H9 (cell line): ENCODE measurements around the gene GPI. TPM values are rescaled to one million over a fixed set of nuclear protein-coding genes. Genes with fewer than 3 reads are reported as not detected.

Source experiments
- DNase-seq: peaks from one replicate; pipeline ENCODE4 v3.0.0-alpha.2; 2017
- H2AFZ ChIP-seq: one replicate; pipeline ENCODE4 v1.6.1; 2013; ENCODE audit warnings: mild to moderate bottlenecking, low read length, control low read depth, moderate library complexity
- H2AK5ac ChIP-seq: 2 replicates; pipeline ENCODE4 v1.6.1; 2013; ENCODE audit warnings: low read length, control low read depth, mixed read lengths; ENCODE audit not compliant: insufficient read length
- H2BK120ac ChIP-seq: one replicate; pipeline ENCODE4 v1.6.1; 2013; ENCODE audit warnings: low read depth, mild to moderate bottlenecking, low read length, control low read depth, inconsistent platforms; ENCODE audit not compliant: poor library complexity, severe bottlenecking
- H2BK12ac ChIP-seq: 2 replicates; pipeline ENCODE4 v1.6.1; 2013; ENCODE audit warnings: low read length, control low read depth, mixed read lengths, low read depth; ENCODE audit not compliant: insufficient read length
- H2BK15ac ChIP-seq: 2 replicates; pipeline ENCODE4 v1.6.1; 2013; ENCODE audit warnings: low read depth, low read length, control low read depth
- H2BK20ac ChIP-seq: one replicate; pipeline ENCODE4 v1.6.1; 2013; ENCODE audit warnings: low read depth, mild to moderate bottlenecking, low read length, control low read depth, inconsistent platforms; ENCODE audit not compliant: poor library complexity, severe bottlenecking
- H2BK5ac ChIP-seq: 2 replicates; pipeline ENCODE4 v1.6.1; 2013; ENCODE audit warnings: low read length, control low read depth, mixed read lengths; ENCODE audit not compliant: insufficient read length
- H3K14ac ChIP-seq: 2 replicates; pipeline ENCODE4 v1.6.1; 2013; ENCODE audit warnings: low read length, control low read depth; ENCODE audit not compliant: insufficient read depth
- H3K18ac ChIP-seq: 2 replicates; pipeline ENCODE4 v1.6.1; 2013; ENCODE audit warnings: low read depth, mild to moderate bottlenecking, mixed read lengths, low read length, control low read depth; ENCODE audit not compliant: insufficient read length
- H3K23ac ChIP-seq: 2 replicates; pipeline ENCODE4 v1.6.1; 2013; ENCODE audit warnings: low read length, control low read depth, mixed read lengths, low read depth; ENCODE audit not compliant: insufficient read length
- H3K23me2 ChIP-seq: 2 replicates; pipeline ENCODE4 v1.6.1; 2013; ENCODE audit warnings: low read depth, mild to moderate bottlenecking, mixed read lengths, low read length, control low read depth; ENCODE audit not compliant: insufficient read length, poor library complexity, severe bottlenecking
- H3K27ac ChIP-seq: 2 replicates; pipeline ENCODE4 v1.5.1; 2013; ENCODE audit warnings: low read length, control low read depth, mixed read lengths, low read depth; ENCODE audit not compliant: insufficient read length
- H3K27me3 ChIP-seq: 2 replicates; pipeline ENCODE4 v1.6.1; 2013; ENCODE audit warnings: low read length, control low read depth, inconsistent platforms; ENCODE audit not compliant: insufficient read depth
- H3K4ac ChIP-seq: 2 replicates; pipeline ENCODE4 v1.6.1; 2013; ENCODE audit warnings: low read depth, mild to moderate bottlenecking, control low read depth, inconsistent platforms, low read length, moderate library complexity
- H3K4me1 ChIP-seq: 2 replicates; pipeline ENCODE4 v1.6.1; 2013; ENCODE audit warnings: low read length, control low read depth, inconsistent platforms; ENCODE audit not compliant: insufficient read depth
- H3K4me2 ChIP-seq: 2 replicates; pipeline ENCODE4 v1.6.1; 2013; ENCODE audit warnings: low read length, control low read depth, mixed read lengths; ENCODE audit not compliant: insufficient read length, insufficient read depth
- H3K56ac ChIP-seq: 2 replicates; pipeline ENCODE4 v1.6.1; 2013; ENCODE audit warnings: low read depth, mild to moderate bottlenecking, mixed read lengths, low read length, control low read depth; ENCODE audit not compliant: insufficient read length
- H3K79me1 ChIP-seq: 2 replicates; pipeline ENCODE4 v1.6.1; 2013; ENCODE audit warnings: low read depth, mild to moderate bottlenecking, moderate library complexity, low read length, control low read depth, inconsistent platforms; ENCODE audit not compliant: insufficient read depth, poor library complexity, severe bottlenecking
- H3K79me2 ChIP-seq: 2 replicates; pipeline ENCODE4 v1.6.1; 2013; ENCODE audit warnings: low read length, control low read depth, inconsistent platforms; ENCODE audit not compliant: insufficient read depth
- H3K9ac ChIP-seq: 2 replicates; pipeline ENCODE4 v1.6.1; 2013; ENCODE audit warnings: low read length, control low read depth, mixed read lengths; ENCODE audit not compliant: insufficient read length; ENCODE audit errors: extremely low read depth
- H3K9me3 ChIP-seq: one replicate; pipeline ENCODE4 v1.6.1; 2013; ENCODE audit warnings: low read depth, low read length, inconsistent platforms; ENCODE audit not compliant: control insufficient read depth
- H3T11ph ChIP-seq: one replicate; pipeline ENCODE4 v1.6.1; 2013; ENCODE audit warnings: mild to moderate bottlenecking, low read length, control low read depth, inconsistent platforms
- H4K20me1 ChIP-seq: one replicate; pipeline ENCODE4 v1.6.1; 2013; ENCODE audit not compliant: control insufficient read depth, insufficient read length, insufficient read depth
- H4K5ac ChIP-seq: 2 replicates; pipeline ENCODE4 v1.6.1; 2013; ENCODE audit warnings: low read depth, mild to moderate bottlenecking, mixed read lengths, low read length, control low read depth; ENCODE audit not compliant: insufficient read length
- H4K8ac ChIP-seq: replicated peaks from 2 replicates; pipeline ENCODE4 v1.6.1; 2013; ENCODE audit warnings: low read length, control low read depth, mixed read lengths, low read depth; ENCODE audit not compliant: insufficient read length
- H4K91ac ChIP-seq: 2 replicates; pipeline ENCODE4 v1.6.1; 2013; ENCODE audit warnings: low read depth, mild to moderate bottlenecking, moderate library complexity, mixed read lengths, low read length, control low read depth; ENCODE audit not compliant: insufficient read length
- H3K27ac Mint-ChIP-seq, 3 experiments: 2 replicates in 2 of 3; 3 replicates in 1 of 3; pipeline ENCODE4 v1.8.0; 2020 to 2021; ENCODE audit warnings: mixed read lengths in 3 of 3, mild to moderate bottlenecking in 1 of 3, moderate library complexity in 1 of 3
- H3K27me3 Mint-ChIP-seq: 2 replicates; pipeline ENCODE4 v1.8.0; 2021; ENCODE audit warnings: low read depth, mild to moderate bottlenecking, moderate library complexity, mixed read lengths
- H3K36me3 Mint-ChIP-seq, 3 experiments: 2 replicates in 2 of 3; 3 replicates in 1 of 3; pipeline ENCODE4 v1.8.0; 2020 to 2021; ENCODE audit warnings: low read depth in 3 of 3, mixed read lengths in 3 of 3; ENCODE audit not compliant: insufficient read depth in 1 of 3
- H3K4me1 Mint-ChIP-seq, 2 experiments: 2 replicates each; pipeline ENCODE4 v1.8.0; 2020; ENCODE audit warnings: mixed read lengths in 2 of 2
- H3K4me3 Mint-ChIP-seq, 2 experiments: 2 replicates in 1 of 2; 3 replicates in 1 of 2; pipeline ENCODE4 v1.8.0; 2020 to 2021; ENCODE audit warnings: mild to moderate bottlenecking in 2 of 2, mixed read lengths in 2 of 2, moderate library complexity in 1 of 2
- H3K9me3 Mint-ChIP-seq, 2 experiments: 2 replicates in 1 of 2; 3 replicates in 1 of 2; pipeline ENCODE4 v1.8.0; 2020; ENCODE audit warnings: mild to moderate bottlenecking in 2 of 2, mixed read lengths in 2 of 2, moderate library complexity in 1 of 2
- CTCF ChIP-seq: fragments of 200-600 bp; sonication (generic); conservative IDR thresholded peaks from 3 replicates; pipeline ENCODE4 v1.8.0; 2021; ENCODE audit warnings: antibody characterized with exemption, mild to moderate bottlenecking
- WGBS: extraction: QIAGEN DNeasy Blood & Tissue Kit; methylation state at CpG from one replicate; pipeline ENCODE4 v1.1.7; 2013; ENCODE audit warnings: missing lambda C conversion rate, low lambda C conversion rate, mixed read lengths; ENCODE audit not compliant: insufficient read length; ENCODE audit errors: extremely low coverage; 5-methylcytosine and 5-hydroxymethylcytosine counted together
- total RNA-seq: library from RNA; stranded (reverse); gene quantifications from 2 replicates; pipeline ENCODE4 v1.2.1, GENCODE V29; 2021

The GPI gene
- total RNA-seq, 1 experiment from 2014 or later, result 373 TPM

DNA sequence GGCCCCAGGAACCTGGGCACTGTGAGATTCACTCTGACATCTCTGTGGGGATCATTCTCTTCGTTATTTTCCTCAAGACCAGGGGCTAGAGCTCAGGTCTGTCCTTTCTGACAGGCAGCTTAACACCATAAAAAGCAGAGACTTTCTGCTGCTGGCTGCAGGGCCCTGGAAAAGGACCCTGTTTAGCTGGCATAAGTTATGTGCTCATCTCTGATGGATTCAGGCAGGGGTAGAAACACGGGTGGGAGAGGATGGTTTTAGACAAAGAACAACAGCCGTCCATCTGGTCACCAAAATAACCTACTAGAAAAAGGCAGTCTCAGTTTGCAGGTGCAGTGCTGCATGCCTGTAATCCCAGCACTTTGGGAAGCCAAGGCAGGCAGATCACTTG lies 2.3 kb upstream of the GPI start:
- H3K4me1 Mint-ChIP-seq, result peaks cover 43 to 50% of the 10 kb centered on the region in 2 experiments
- H3K23me2 ChIP-seq, result peaks cover 7% of the 10 kb centered on the region
- H3T11ph ChIP-seq, result no peak overlapping the region
- H4K5ac ChIP-seq, result no peak overlapping the region
- no peak overlapping the region for H2BK120ac ChIP-seq
- no peaks in the 10 kb centered on the region; a peak in 1 of 5 replicates for H3K9me3 Mint-ChIP-seq
- H2BK5ac ChIP-seq, result no peak overlapping the region
- H3K27ac ChIP-seq, result no peak overlapping the region
- no peak overlapping the region for H3K4ac ChIP-seq
- no CpG with 5 or more reads among the region's 3 CpGs for WGBS
- DNase-seq, result no peak
- H3K4me1 ChIP-seq, result peaks cover 2% of the 10 kb centered on the region; the same call in 1 of the 2 replicates
- no peak overlapping the region for H3K56ac ChIP-seq
- no peak overlapping the region for H3K14ac ChIP-seq
- H3K79me2 ChIP-seq, result peaks cover 7% of the 10 kb centered on the region; the same call in 1 of the 2 replicates
- H3K27ac Mint-ChIP-seq, result peak overlapping the region in 2 of 3 experiments; percentile 3 to 94; a peak in 2 of 7 replicates
- peaks cover 11% of the 10 kb centered on the region for H3K79me1 ChIP-seq
- no peak overlapping the region for H3K18ac ChIP-seq
- H2AK5ac ChIP-seq, result no peak overlapping the region
- no peak overlapping the region for H3K4me2 ChIP-seq
- peaks cover 16 to 18% (median 17%) of the 10 kb centered on the region in 3 experiments for H3K36me3 Mint-ChIP-seq
- H2BK20ac ChIP-seq, result no peak overlapping the region
- no peak for TF ChIP-seq CTCF
- no peak overlapping the region for H3K9ac ChIP-seq
- H2AFZ ChIP-seq, result no peak overlapping the region
- H2BK12ac ChIP-seq, result no peak overlapping the region
- peaks cover 3% of the 10 kb centered on the region for H4K20me1 ChIP-seq
- H2BK15ac ChIP-seq, result no peak overlapping the region
- H4K8ac ChIP-seq, result no peak overlapping the region
- peaks cover 1% of the 10 kb centered on the region for H3K27me3 Mint-ChIP-seq
- H3K4me3 Mint-ChIP-seq, result peak overlapping the region in 1 of 2 experiments; percentile 65; a peak in 2 of 5 replicates
- H4K91ac ChIP-seq, result no peak overlapping the region
- no peaks in the 10 kb centered on the region for H3K27me3 ChIP-seq
- no peak overlapping the region for H3K23ac ChIP-seq
- no peaks in the 10 kb centered on the region for H3K9me3 ChIP-seq
